DMS153 treated with DMSO at 0.1 percent for 48 hours (cell line): ENCODE results near the gene PRSS57.
"Not testable (repeated sequence)": the region's sequence is repeated elsewhere in the genome, so short reads cannot be mapped to it uniquely, and the experiment has no call there.

Experiments used
- DNase-seq: peaks from one replicate; lab custom pipeline; 2025; ENCODE audit not compliant: unreplicated experiment; lab: John Stamatoyannopoulos, UW

PRSS57 gene

DNA sequence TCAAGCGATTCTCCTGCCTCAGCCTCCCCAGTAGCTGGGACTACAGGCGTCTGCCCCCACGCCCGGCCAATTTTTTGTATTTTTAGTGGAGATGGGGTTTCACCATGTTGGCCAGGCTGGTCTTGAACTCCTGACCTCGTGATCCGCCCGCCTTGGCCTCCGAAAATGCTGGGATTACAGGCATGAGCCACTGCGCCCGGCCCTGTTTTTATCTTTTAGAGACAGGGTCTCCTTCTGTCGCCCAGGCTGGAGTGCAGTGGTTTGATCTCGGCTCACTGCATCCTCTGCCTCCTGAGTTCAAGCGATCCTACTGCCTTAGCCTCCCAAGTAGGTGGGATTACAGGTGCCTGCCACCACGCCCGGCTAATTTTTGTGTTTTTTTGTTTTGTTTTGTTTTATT is 3.3 kb upstream of the PRSS57 start:
- not testable (repeated sequence) for DNase-seq

DNA sequence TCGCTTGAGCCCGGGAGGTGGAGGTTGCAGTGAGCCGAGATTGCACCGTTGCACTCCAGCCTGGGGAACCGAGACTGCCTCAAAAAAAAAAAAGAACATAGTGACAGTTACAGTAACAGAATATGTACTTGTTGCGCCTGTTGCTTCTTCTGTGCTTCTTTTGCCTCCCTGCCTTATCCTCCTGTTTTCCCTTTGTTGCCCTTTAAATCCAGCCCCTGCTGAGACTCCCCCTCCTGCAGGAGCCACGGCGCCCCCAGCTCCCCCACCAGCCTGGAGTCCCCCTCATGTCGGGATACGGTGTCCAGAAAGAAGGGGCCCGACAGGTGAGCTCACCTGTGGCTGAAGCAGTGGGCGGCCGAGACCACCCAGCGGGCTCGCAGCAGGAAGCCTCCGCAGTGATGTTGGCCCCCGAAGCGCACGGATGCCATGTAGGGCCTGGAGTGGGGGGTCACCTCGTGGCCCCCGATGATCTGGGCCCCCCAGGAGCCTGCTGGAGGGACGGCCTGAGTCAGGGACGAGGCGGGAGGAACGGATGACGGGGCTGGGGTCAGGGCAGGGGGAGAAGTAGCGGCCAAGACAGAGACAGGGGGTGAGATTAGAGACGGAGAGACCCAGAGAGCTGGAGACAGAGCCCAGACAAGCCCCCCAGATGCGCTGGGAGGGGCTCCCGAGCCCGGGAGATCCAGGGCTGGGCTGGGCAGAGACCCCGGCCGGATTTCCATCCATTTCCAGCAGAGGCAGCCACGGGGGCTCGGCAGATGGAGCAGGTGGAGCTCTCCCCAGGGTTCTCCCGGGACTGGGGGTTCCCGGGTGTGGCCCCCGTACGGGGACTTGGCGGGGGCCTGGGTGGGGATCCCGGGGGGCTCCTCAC is 536 bp downstream of the PRSS57 start:
- DNase-seq, result no peak

DNA sequence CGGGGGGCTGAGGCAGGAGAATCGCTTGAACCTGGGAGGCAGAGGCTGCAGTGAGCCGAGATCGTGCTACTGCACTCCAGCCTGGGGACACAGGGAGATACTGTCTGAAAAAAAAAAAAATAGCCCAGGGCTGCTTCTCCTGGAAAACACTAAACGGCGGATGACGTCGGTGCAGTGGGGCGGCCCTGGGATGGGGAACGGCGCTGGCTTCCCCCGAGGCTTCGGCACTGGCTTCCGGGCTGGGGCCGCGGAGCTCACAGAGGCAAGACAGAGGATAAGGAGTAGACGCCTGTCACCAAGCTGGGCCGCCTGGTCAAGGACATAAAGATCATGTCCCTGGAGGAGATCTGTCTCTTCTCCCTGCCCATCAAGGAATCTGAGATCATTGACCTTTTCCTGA is 5.0 kb downstream of the PRSS57 start:
- DNase-seq, result no peak

DNA sequence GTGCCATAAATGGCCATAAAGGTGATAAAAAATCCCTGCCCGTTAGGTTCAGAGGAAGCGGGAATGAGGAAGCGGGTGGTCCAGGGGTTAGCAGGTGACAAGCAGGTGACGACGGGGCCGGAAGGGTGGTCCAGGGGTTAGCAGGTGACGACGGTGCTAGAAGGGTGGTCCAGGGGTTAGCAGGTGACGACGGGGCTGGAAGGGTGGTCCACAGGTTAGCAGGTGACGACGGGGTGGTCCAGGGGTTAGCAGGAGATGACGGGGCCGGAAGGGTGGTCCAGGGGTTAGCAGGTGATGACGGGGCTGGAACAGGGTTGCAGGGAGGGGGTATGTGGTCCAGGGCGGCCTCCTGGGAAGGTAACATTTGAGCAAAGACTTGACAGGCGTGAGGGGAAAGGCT is 6.3 kb downstream of the PRSS57 start:
- no peak for DNase-seq

DNA sequence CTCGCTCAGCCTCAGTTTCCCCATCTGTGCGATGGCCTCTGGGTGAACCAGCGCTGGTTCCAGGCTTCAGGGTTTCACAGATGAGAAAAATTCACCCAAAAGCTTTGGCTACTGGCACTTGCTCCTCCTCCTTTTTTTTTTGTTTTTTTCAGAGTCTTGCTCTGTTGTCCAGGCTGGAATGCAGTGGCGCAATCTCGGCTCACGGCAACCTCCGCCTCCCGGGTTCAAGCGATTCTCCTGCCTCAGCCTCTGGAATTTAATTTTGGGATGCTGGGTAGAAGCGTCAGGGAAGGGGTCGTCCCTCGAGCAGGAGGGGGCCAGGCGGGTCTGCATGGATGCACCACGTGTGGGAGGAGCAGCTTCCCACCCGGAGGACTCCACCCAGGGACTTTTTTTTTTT is 7.0 kb downstream of the PRSS57 start:
- DNase-seq, result no peak

DNA sequence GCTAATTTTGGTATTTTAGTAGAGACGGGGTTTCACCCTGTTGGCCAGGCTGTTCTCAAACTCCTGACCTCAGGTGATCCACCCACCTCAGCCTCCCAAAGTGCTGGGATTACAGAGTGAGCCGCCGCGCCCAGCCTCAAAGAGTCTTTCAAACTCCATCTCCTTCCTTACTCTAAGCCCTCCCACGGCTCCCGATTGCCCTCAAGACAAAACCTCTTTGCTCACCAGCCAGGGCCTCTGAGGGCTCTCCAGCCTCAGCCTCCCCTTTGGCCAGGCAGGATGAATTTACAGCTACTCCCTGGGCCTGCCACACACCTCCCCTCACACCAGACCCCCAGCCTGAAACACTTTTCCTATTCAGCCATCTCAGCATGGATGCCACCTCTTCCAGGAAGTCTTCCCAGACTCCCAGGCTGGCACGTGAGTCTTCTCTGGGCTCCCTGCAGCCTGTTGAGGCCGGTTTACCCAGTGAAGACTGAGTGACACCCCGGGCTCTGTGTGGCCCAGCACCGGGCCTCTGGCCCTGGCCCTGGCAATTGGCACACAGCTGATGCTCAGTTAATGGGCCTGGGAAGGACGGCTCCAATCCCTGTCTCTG is 7.6 kb downstream of the PRSS57 start:
- DNase-seq, result no peak

DNA sequence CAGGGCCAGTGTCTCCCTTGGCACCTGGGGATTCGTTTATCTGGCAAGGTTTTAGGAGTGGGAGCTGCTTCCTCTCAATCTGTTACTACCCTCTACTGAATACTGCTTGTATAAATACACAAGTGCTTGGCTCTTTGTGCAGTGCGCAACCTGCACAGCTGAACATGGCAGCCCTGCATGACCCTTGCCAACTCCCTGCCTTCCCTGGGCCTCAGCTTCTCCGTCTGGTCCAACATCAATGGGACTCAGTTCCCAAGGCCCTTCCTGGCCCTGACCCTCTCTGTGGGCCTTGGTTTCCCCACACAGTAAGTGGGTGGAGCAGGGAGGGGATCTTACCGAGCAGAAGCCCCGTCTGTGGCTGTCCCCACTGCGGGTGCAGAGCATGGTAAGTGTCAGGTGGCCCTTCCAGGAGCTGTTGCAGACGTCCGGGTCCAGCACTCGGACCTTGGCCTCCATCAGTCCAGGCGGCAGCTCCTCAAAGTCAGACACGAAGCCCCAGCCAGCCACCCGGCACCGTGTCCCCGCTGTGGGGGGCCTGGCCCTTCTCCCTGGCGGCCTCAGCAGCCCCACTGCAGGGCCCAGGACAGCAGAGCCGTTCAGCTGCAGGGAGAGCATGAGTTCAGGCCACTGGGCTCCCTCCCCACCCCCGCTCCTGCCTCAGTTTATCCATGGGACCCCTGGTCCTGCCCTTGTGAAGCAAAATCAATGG is 8.5 kb downstream of the PRSS57 start:
- no peak for DNase-seq

DNA sequence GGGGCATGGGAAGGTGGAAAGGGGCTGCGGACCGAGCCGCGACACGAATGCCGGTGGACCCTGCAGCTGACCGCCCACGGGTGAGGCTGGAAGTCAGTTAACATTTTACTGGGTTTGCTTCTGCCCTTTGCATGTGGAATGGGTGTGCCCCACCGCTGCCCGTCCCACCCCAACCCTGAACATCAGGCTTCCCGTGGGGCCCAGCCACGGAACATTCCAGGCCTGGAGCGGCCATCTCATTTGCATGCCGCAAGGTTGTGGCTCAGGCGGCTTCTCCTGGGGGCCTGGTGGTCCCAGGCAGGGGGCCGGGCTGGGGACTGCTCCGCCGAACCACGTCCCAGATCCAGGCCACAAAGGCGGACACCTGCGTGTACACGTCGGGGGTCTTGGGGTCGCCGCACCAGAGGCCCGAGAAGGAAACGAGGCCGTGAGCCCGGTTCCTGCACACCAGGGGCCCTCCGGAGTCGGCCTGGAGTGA is 9.8 kb downstream of the PRSS57 start:
- DNase-seq, result no peak

DNA sequence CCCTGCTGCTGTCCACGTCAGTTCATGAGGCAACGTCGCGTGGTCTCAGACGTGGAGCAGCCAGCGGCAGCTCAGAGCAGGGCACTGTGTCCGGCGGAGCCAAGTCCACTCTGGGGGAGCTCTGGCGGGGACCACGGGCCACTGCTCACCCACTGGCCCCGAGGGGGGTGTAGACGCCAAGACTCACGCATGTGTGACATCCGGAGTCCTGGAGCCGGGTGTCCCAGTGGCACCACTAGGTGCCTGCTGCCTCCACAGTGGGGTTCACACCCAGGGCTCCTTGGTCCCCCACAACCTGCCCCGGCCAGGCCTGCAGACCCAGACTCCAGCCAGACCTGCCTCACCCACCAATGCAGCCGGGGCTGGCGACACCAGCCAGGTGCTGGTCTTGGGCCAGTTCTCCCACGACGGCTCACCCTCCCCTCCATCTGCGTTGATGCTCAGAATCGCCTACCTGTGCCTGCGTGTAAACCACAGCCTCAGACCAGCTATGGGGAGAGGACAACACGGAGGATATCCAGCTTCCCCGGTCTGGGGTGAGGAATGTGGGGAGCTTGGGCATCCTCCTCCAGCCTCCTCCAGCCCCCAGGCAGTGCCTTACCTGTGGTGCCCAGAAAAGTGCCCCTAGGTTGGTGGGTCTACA is 12.5 kb downstream of the PRSS57 start:
- DNase-seq, result no peak

DNA sequence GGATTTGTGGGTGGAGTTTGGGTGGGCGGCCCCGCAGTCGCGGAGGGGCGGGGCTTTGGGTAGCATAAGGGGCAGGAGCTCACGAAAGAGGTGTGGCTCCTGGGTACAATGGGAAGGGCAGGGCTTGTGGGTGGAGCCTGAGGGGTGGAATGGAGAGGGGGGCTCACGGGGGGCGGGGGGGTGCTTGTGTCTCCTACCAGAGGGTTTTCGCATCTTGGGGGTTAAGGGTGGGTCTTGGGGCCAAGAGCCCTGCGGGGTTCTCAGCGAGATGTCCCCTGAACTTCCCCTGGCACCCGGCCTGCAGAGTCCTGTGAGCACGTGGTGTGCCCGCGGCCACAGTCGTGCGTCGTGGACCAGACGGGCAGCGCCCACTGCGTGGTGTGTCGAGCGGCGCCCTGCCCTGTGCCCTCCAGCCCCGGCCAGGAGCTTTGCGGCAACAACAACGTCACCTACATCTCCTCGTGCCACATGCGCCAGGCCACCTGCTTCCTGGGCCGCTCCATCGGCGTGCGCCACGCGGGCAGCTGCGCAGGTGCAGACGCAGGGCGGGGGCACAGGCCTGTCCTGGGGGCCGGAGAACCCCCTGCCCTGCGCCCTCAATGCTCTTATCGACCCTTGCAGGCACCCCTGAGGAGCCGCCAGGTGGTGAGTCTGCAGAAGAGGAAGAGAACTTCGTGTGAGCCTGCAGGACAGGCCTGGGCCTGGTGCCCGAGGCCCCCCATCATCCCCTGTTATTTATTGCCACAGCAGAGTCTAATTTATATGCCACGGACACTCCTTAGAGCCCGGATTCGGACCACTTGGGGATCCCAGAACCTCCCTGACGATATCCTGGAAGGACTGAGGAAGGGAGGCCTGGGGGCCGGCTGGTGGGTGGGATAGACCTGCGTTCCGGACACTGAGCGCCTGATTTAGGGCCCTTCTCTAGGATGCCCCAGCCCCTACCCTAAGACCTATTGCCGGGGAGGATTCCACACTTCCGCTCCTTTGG is 13.9 kb downstream of the PRSS57 start:
- peak; percentile 43 for DNase-seq

DNA sequence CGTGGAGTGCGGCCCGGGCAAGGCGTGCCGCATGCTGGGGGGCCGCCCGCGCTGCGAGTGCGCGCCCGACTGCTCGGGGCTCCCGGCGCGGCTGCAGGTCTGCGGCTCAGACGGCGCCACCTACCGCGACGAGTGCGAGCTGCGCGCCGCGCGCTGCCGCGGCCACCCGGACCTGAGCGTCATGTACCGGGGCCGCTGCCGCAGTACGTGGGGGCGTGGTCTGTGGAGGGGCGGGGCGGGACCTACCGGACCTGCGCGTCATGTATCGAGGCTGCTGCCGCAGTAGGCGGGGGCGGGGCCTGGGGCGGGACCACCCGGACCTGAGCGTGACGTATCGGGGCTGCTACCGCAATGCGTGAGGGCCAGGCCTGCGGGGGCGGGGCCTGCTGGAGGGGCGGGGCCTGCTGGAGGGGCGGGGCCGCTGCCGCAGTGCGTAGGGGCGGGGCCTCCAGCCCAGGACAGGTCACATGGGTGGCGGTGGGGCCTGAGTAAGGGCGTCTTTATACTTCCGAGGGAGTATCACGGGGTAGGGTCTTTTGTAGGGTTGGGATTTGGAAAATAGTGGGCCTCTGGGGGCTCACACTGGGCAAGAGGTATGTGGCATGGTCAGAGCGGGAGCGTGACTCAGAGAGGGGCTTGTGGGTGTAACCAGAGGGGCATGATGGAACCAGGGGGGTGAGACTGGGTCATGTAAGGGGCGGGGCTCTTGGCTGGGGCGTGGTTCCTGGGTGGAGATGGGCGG is 14.8 kb downstream of the PRSS57 start:
- DNase-seq, result peak; percentile 88

DNA sequence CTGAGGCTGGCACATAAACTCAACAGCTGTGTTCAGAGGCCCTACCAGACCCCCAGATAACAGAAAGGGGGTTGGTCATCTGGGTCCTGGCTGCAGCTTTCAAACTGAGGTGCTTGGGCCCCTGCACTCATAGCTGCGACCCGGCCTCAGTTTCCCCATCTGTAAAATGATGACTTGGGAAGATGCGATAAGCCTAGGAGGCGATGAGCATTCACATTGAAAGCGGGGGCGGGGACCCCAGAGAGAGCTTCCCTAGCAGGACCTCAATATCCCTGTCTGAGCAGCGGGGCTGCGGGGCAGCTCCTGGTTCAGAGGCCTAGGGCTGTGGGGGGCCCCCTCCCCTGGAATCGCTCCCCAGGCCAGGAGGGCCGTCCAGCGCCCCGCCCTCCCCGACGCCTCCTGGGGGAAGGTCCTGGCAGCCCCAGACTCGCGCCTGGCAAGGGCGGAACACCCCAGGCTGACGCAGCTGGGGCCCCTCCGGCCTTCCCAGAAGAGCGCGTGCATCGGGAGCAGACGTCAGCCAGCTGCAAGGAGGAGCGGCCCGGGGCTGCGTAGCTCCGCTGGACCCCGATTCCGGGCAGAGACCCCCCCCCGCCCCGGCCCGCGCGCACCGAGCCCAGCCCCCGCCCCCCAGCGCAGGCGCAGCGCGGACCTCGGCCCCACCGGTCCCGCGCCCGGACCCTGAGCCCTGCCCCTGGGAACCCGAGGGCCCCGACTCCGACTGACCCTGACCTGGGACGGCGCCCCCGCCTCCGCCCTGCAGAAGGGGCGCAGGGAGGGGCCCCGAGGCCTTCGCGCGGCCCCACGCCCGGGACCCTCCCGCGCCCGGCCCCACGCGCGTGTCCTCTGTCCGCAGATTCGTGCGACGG is 15.6 kb downstream of the PRSS57 start:
- no peak for DNase-seq

DNA sequence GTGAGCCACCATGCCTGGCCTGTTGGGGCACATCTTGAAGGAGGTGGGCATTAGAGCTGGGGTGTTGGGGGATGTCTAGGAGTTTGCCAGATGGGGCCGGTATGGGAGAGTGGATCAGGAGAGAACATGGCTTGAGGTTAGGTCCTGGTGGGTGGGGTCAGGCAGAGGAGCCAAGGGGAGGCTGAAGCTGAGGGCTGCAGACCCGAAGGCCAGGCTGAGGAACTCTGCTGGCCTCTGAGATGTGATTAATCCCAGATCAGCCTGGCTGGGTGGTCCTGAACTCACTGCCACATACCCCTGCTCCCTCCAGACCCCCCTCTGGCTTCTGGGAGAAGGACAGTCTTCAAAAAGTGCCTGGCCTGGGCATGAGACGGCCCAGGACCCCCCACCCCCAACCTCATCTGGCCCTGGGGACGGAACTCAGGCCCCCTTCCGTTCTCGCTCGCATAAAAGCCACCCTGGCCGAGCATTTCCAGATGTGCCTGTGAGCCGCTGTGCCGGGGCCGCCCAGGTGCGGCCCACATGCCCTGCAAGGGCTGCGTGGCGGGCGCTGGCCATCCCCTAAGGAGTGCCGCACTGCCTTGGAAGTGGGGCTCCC is 16.4 kb downstream of the PRSS57 start:
- DNase-seq, result no peak

DNA sequence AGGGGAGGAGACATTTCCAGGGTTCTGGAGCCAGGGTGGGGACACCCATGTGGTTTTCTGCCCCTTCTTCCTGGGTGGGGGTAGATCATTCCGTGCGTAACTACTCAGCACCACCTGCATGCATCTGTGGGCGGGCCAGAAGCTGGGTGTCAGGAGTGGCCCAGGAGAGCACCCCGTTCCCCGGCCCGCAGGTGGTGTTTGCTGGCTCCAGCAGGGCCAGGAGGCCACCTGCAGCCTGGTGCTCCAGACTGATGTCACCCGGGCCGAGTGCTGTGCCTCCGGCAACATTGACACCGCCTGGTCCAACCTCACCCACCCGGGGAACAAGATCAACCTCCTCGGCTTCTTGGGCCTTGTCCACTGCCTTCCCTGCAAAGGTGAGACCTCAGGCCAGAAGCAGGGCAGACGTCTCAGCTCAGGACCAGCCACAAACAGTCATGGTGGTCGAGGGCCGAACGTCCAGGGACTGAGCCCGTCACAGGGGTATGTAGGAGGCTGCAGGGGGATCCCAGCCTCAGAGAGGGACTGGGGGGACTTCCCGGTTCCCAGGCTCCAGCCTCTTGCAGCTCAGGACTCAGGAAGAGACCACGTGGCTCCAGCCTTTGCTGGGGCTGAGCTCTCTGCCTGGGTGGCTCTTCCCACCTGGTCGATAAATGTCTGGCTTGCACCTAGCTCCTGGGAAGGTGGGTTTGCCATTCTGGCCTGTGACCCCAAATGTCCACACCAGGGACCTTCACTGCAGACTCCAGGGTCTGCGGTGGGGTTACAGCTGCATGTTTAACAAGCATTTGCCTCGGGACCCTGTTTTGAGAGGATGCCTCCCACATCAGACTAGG is 17.4 kb downstream of the PRSS57 start:
- DNase-seq, result no peak

DNA sequence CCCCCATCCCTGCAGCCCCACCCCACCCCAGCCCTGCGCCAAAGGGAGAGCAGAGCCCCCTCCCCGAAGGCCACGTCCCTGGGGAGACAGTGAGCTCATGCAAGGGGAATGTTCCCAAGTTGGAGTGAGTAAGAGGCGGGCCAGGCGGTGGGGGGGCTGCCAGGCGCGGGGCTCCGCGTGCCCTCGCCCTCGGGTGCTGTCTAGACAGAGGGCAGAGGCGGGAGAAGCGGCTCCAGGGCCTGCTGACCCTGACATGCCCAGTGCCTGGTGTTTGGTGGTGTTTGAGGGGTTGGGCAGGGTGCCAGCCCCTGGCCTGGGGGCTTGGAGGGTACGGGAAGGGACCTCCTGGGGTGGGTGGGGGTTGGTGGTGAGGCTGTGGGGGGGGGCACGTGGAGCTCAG is 18.1 kb downstream of the PRSS57 start:
- no peak for DNase-seq

DNA sequence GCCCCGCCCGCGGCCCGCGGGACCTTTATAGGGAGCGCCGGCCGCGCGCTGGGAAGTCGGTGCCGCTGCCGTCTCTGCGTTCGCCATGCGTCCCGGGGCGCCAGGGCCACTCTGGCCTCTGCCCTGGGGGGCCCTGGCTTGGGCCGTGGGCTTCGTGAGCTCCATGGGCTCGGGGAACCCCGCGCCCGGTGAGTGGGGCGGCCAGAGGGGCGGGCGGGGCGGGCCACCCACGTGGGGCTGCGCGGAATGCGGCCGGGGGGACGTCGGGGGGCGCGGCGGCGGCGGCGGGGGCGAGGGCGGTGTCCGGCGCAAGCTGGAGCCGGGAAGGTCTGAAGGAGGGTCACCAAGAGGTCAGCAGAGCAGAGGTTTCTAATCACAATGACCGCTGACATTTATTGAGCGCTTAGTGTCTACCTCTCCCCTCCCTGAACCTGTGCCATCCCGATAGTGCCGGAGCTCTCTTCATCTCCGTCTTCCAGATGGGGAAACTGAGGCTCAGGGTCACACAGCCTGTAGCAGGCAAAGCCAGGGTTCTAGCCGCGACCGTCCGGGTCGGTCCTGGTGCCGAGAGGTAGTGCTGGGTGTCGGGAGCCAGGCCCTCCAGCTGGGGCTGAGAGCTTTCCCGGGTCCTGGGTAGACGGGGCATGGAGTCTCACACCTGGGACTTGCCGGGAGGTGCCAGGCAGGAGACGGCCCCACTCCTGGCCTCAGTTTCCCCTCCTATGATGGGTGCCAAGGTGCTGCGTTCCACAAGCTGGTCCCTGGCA is 18.7 kb downstream of the PRSS57 start, which contains the start of gene FSTL3:
Gene FSTL3, plus strand, starts transcription at position 54 of the 767 bp plus-strand sequence. Its CDS starts 32 bp downstream, at position 86.
- no peak for DNase-seq

DNA sequence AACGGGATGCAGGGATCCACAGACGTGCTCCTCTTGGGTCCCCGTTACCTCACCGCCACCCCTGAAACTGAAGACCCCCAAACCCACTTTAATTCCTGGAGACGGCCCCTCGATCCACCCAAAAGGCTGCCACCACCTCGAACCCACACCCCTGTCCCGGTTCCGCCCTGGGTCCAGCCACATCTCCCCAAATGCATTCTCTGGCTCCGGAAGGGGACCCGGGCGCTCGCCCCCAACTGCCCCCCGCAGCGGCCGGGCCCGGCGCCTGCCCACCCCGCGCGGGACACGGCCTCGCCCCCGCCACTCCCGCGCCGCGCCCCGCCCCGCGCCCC is 19.3 kb downstream of the PRSS57 start:
- DNase-seq, result no peak
